Measurements from ENCODE around the gene DSCAM. TPM values are rescaled to one million over a fixed set of nuclear protein-coding genes. Genes with fewer than 3 reads are reported as not detected.

Gene DSCAM
- total RNA-seq, 6 experiments from 2014 or later: 1.0 to 1.3 (median 1.1) TPM

- Mint-ChIP-seq H3K27ac (no peak overlapping the region), H3K9me3 (peaks cover 10% of the 10 kb centered on the region), H3K36me3 (ENCODE audit: low read depth) (peaks cover 9% of the 10 kb centered on the region; the same call in 1 of the 2 replicates), H3K4me3 (no peak overlapping the region), H3K4me1 (ENCODE audit: low read depth) (peaks cover 18% of the 10 kb centered on the region), H3K27me3 (ENCODE audit: insufficient read depth) (peaks cover 1% of the 10 kb centered on the region)
- DNase-seq: no peak
- TF ChIP-seq, protein P1, sequence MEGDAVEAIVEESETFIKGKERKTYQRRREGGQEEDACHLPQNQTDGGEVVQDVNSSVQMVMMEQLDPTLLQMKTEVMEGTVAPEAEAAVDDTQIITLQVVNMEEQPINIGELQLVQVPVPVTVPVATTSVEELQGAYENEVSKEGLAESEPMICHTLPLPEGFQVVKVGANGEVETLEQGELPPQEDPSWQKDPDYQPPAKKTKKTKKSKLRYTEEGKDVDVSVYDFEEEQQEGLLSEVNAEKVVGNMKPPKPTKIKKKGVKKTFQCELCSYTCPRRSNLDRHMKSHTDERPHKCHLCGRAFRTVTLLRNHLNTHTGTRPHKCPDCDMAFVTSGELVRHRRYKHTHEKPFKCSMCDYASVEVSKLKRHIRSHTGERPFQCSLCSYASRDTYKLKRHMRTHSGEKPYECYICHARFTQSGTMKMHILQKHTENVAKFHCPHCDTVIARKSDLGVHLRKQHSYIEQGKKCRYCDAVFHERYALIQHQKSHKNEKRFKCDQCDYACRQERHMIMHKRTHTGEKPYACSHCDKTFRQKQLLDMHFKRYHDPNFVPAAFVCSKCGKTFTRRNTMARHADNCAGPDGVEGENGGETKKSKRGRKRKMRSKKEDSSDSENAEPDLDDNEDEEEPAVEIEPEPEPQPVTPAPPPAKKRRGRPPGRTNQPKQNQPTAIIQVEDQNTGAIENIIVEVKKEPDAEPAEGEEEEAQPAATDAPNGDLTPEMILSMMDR (IDR thresholded peaks at IDR 0.05): no peak
These were observed 312.1 kb downstream of the DSCAM start for GRCh38 chr21:40534886-40535285.

DNA sequence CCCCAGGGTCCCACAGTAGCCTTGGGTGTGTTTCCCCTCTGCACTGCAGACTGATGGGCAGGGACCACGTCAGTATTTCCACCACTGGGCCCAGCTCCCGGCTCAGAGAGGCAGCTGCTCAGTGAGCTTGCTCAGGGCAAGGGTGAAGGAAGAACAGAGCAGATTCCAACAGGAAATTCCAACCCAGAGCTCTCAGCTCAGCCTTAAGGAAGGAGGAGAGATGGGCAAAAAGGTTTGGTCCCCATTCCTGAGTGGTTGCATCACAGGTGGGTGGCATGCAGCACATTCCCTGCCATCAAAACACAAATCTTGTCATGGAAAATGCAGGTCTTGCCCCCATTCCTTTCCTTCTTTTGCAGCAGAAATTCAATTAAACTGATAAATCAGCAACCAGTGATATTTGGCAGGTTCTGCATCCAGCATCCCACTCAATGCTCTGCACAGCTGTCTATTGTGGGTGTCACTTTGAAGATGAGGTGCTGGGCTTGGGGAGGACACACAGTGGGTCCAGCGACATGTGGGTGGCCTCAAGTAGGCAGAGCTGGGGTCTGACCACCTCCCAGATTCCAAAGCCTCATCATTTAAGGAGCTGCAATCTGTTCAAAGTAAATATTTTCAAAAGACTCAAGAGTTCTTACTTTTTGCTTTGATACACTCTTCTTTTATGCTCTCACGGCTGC is 315.4 kb downstream of the DSCAM start:
- Mint-ChIP-seq H3K4me1 (ENCODE audit: low read depth) (peaks cover 18% of the 10 kb centered on the region), H3K4me3 (peak overlapping the region; percentile 47; the same call in 1 of the 2 replicates), H3K27me3 (ENCODE audit: insufficient read depth) (no peaks in the 10 kb centered on the region; the same call in none of the 2 replicates), H3K36me3 (ENCODE audit: low read depth) (peaks cover 23% of the 10 kb centered on the region; the same call in 1 of the 2 replicates), H3K9me3 (peaks cover 26% of the 10 kb centered on the region), H3K27ac (peak overlapping the region; percentile 76; the same call in 1 of the 2 replicates)
- peak; percentile 15 for DNase-seq
- TF ChIP-seq, protein P1 (IDR thresholded peaks at IDR 0.05): no peak

- Mint-ChIP-seq H3K27ac (peak overlapping the region; percentile 76; the same call in 1 of the 2 replicates), H3K36me3 (ENCODE audit: low read depth) (peaks cover 23% of the 10 kb centered on the region; the same call in 1 of the 2 replicates), H3K4me3 (peak overlapping the region; percentile 47; the same call in 1 of the 2 replicates), H3K27me3 (ENCODE audit: insufficient read depth) (no peaks in the 10 kb centered on the region; the same call in none of the 2 replicates), H3K4me1 (ENCODE audit: low read depth) (peaks cover 18% of the 10 kb centered on the region), H3K9me3 (peaks cover 26% of the 10 kb centered on the region)
- TF ChIP-seq, protein P1 (IDR thresholded peaks at IDR 0.05): no peak
- no peak for DNase-seq
These were observed 315.9 kb downstream of the DSCAM start for GRCh38 chr21:40531016-40531415.

DNA sequence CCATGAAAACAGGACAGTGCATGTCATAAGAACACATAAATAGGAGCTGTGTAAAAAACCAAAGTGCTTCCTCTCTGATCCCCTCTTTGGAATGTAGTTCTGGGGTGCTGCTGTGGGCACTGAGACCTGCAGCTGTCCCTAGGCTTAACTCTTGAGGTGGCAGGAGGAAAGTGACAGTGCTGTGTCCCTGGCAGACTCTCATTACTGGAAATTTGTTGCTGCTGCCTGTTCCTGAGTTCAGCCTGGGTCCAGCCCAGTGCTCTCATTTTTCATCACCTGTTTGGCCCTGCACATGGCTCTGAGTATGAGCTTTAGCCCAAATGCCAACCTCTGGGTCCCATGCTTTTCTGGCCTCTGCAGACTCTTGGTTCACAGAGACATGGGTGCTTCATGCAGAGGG is 329.3 kb downstream of the DSCAM start:
- H3K36me3 Mint-ChIP-seq (ENCODE audit: low read depth): no peaks in the 10 kb centered on the region

GRCh38 chr21:40516335-40516734 is 330.6 kb downstream of the DSCAM start:
- Mint-ChIP-seq H3K27me3 (ENCODE audit: insufficient read depth) (no peaks in the 10 kb centered on the region), H3K27ac (no peak overlapping the region), H3K4me1 (ENCODE audit: low read depth) (peaks cover 18% of the 10 kb centered on the region), H3K9me3 (peaks cover 5% of the 10 kb centered on the region), H3K36me3 (ENCODE audit: low read depth) (no peaks in the 10 kb centered on the region), H3K4me3 (no peak overlapping the region)
- TF ChIP-seq, protein P1 (IDR thresholded peaks at IDR 0.05): no peak
- DNase-seq: no peak

More for the DNA sequence above, 329.3 kb downstream of the DSCAM start:
- H3K4me3 Mint-ChIP-seq: no peak overlapping the region
- DNase-seq: no peak
- no peaks in the 10 kb centered on the region for H3K27me3 Mint-ChIP-seq (ENCODE audit: insufficient read depth)
- peaks cover 10% of the 10 kb centered on the region for H3K9me3 Mint-ChIP-seq
- H3K4me1 Mint-ChIP-seq (ENCODE audit: low read depth): 0 out of 2 replicates have a peak, but pooled peaks cover 8% of the 10 kb centered on the region
- no peak overlapping the region for H3K27ac Mint-ChIP-seq
- TF ChIP-seq, protein P1 (IDR thresholded peaks at IDR 0.05): no peak

Data from HFFc6 (cell line).